Activated CD8-positive, alpha-beta T cell treated with anti-CD3 and anti-CD28 coated beads, Interleukin-2, amount 10 ng/mL, durations not matched to agents 7 days and 5 days (primary cell): ENCODE measurements around the gene CREB3L2. TPM values are rescaled to one million over a fixed set of nuclear protein-coding genes. Genes with fewer than 3 reads are reported as not detected.
"Not testable (repeated sequence)": the region's sequence is repeated elsewhere in the genome, so short reads cannot be mapped to it uniquely, and the experiment has no call there.

ENCODE experiments used
- ATAC-seq: fragments of 150-1000 bp; cut with Tn5 transposase; one replicate; pipeline ENCODE4 v1.10.0; 2021; ENCODE audit warnings: moderate library complexity
- CTCF ChIA-PET: fragments of 350-600 bp; sonication (Branson Sonifier 250); formaldehyde crosslinking; loops from one replicate; lab custom pipeline; 2021; ENCODE audit warnings: antibody characterized with exemption; lab: Charles Lee
- POLR2A ChIA-PET: fragments of 350-600 bp; sonication (Branson Sonifier 250); formaldehyde crosslinking; loops from one replicate; lab custom pipeline; 2021; ENCODE audit warnings: antibody characterized with exemption; lab: Charles Lee
- DNase-seq: peaks from one replicate; pipeline ENCODE4 v3.0.0-alpha.2; 2020
- H3K27ac Mint-ChIP-seq: one replicate; pipeline ENCODE4 v1.8.0; 2021; ENCODE audit warnings: mild to moderate bottlenecking, mixed read lengths
- H3K27me3 Mint-ChIP-seq: one replicate; pipeline ENCODE4 v1.8.0; 2021; ENCODE audit warnings: low read depth, mixed read lengths
- H3K36me3 Mint-ChIP-seq: one replicate; pipeline ENCODE4 v1.8.0; 2021; ENCODE audit warnings: low read depth, mixed read lengths
- H3K4me1 Mint-ChIP-seq: one replicate; pipeline ENCODE4 v1.8.0; 2021; ENCODE audit warnings: low read depth, mixed read lengths
- H3K4me3 Mint-ChIP-seq: one replicate; pipeline ENCODE4 v1.8.0; 2021; ENCODE audit warnings: mild to moderate bottlenecking, mixed read lengths
- H3K9me3 Mint-ChIP-seq: one replicate; pipeline ENCODE4 v1.8.0; 2022; ENCODE audit warnings: mixed read lengths; ENCODE audit not compliant: insufficient read depth
- total RNA-seq, 2 experiments: library from RNA; stranded (reverse); gene quantifications; one replicate each; pipeline ENCODE4 v1.2.3, GENCODE V29; 2021

Gene CREB3L2
- total RNA-seq, 2 experiments from 2014 or later, result 24.7 to 25.9 TPM

GRCh38 chr7:138029126-138029525 is 27.2 kb upstream of the CREB3L2 start:
- POLR2A ChIA-PET, result no interaction called here
- CTCF ChIA-PET, result no interaction called here
- Mint-ChIP-seq H3K4me3 (no peak overlapping the region), H3K27me3 (peaks cover 3% of the 10 kb centered on the region), H3K36me3 (peaks cover 4% of the 10 kb centered on the region), H3K4me1 (peaks cover 3% of the 10 kb centered on the region), H3K27ac (no peak overlapping the region), H3K9me3 (peaks cover 5% of the 10 kb centered on the region)
- DNase-seq, result no peak
- ATAC-seq, result no peak

GRCh38 chr7:138027100-138027499 is 25.2 kb upstream of the CREB3L2 start:
- POLR2A ChIA-PET, result no interaction called here
- ATAC-seq (no peak), DNase-seq (no peak)
- H3K36me3 Mint-ChIP-seq, result peaks cover 6% of the 10 kb centered on the region
- H3K27ac Mint-ChIP-seq, result no peak overlapping the region
- H3K4me3 Mint-ChIP-seq, result no peak overlapping the region
- no peaks in the 10 kb centered on the region for H3K27me3 Mint-ChIP-seq
- peaks cover 14% of the 10 kb centered on the region for H3K4me1 Mint-ChIP-seq
- H3K9me3 Mint-ChIP-seq, result peaks cover 5% of the 10 kb centered on the region
- CTCF ChIA-PET, result no interaction called here

GRCh38 chr7:138025215-138026186 is 23.6 kb upstream of the CREB3L2 start:
- DNase-seq, result no peak
- Mint-ChIP-seq H3K4me1 (peaks cover 16% of the 10 kb centered on the region), H3K4me3 (no peak overlapping the region), H3K27me3 (no peaks in the 10 kb centered on the region), H3K9me3 (peaks cover 5% of the 10 kb centered on the region), H3K27ac (no peak overlapping the region), H3K36me3 (peaks cover 6% of the 10 kb centered on the region)
- POLR2A ChIA-PET, result no interaction called here
- CTCF ChIA-PET, result interaction anchor here (1.5 kb wide), 1 partner anchor 121 kb away, joined by 7 read pairs; no protein-coding TSS in a partner anchor
- no peak for ATAC-seq

GRCh38 chr7:138024765-138025164 is 22.9 kb upstream of the CREB3L2 start:
- ATAC-seq (no peak), DNase-seq (no peak)
- ChIA-PET POLR2A (no interaction called here), CTCF (interaction anchor here (1.4 to 2.5 kb wide), 3 partner anchors 22 to 368 kb away, joined by 4 to 18 read pairs (median 7); partner anchors contain the start of gene CREB3L2)
- Mint-ChIP-seq H3K4me1 (peaks cover 16% of the 10 kb centered on the region), H3K4me3 (no peak overlapping the region), H3K27me3 (no peaks in the 10 kb centered on the region), H3K9me3 (peaks cover 5% of the 10 kb centered on the region), H3K36me3 (peaks cover 6% of the 10 kb centered on the region), H3K27ac (no peak overlapping the region)

GRCh38 chr7:138024343-138024691 is 22.4 kb upstream of the CREB3L2 start:
- peaks cover 5% of the 10 kb centered on the region for H3K9me3 Mint-ChIP-seq
- peaks cover 6% of the 10 kb centered on the region for H3K36me3 Mint-ChIP-seq
- no peaks in the 10 kb centered on the region for H3K27me3 Mint-ChIP-seq
- ChIA-PET POLR2A (no interaction called here), CTCF (interaction anchor here (1.4 to 2.8 kb wide), 4 partner anchors 15 to 368 kb away, joined by 4 to 18 read pairs (median 11); partner anchors contain the start of gene CREB3L2)
- H3K4me1 Mint-ChIP-seq, result peaks cover 16% of the 10 kb centered on the region
- ATAC-seq (no peak), DNase-seq (no peak)
- H3K4me3 Mint-ChIP-seq, result no peak overlapping the region
- peak overlapping the region; percentile 81 for H3K27ac Mint-ChIP-seq

- H3K36me3 Mint-ChIP-seq, result peaks cover 6% of the 10 kb centered on the region
- ChIA-PET CTCF (interaction anchor here (1.4 to 2.8 kb wide), 4 partner anchors 15 to 367 kb away, joined by 4 to 18 read pairs (median 11); partner anchors contain the start of gene CREB3L2), POLR2A (interaction anchor here (0.7 kb wide), 1 partner anchor 8 kb away, joined by 3 read pairs; no protein-coding TSS in a partner anchor)
- peaks cover 5% of the 10 kb centered on the region for H3K9me3 Mint-ChIP-seq
- DNase-seq (no peak), ATAC-seq (peak; percentile 68)
- peak overlapping the region; percentile 81 for H3K27ac Mint-ChIP-seq
- no peak overlapping the region for H3K4me3 Mint-ChIP-seq
- H3K27me3 Mint-ChIP-seq, result no peaks in the 10 kb centered on the region
- H3K4me1 Mint-ChIP-seq, result peaks cover 16% of the 10 kb centered on the region
Measured at GRCh38 chr7:138023618-138024342, 21.9 kb upstream of the CREB3L2 start.

- DNase-seq (no peak), ATAC-seq (no peak)
- peaks cover 16% of the 10 kb centered on the region for H3K4me1 Mint-ChIP-seq
- H3K27me3 Mint-ChIP-seq, result no peaks in the 10 kb centered on the region
- ChIA-PET POLR2A (no interaction called here), CTCF (interaction anchor here (1.1 to 2.8 kb wide), 2 partner anchors 13 to 122 kb away, joined by 3 to 15 read pairs; no protein-coding TSS in a partner anchor)
- H3K9me3 Mint-ChIP-seq, result peaks cover 5% of the 10 kb centered on the region
- H3K36me3 Mint-ChIP-seq, result peaks cover 6% of the 10 kb centered on the region
- H3K27ac Mint-ChIP-seq, result no peak overlapping the region
- H3K4me3 Mint-ChIP-seq, result no peak overlapping the region
Measured at GRCh38 chr7:138021889-138022288, 20.0 kb upstream of the CREB3L2 start.

- H3K9me3 Mint-ChIP-seq, result no peaks in the 10 kb centered on the region
- DNase-seq, result no peak
- ChIA-PET POLR2A (no interaction called here), CTCF (interaction anchor here (1.2 to 5.6 kb wide), 4 partner anchors 9 to 118 kb away, joined by 3 to 31 read pairs (median 6); partner anchors contain the start of gene CREB3L2)
- H3K27ac Mint-ChIP-seq, result no peak overlapping the region
- H3K4me3 Mint-ChIP-seq, result no peak overlapping the region
- ATAC-seq, result no peak
- no peaks in the 10 kb centered on the region for H3K36me3 Mint-ChIP-seq
- H3K4me1 Mint-ChIP-seq, result peaks cover 7% of the 10 kb centered on the region
- H3K27me3 Mint-ChIP-seq, result peaks cover 3% of the 10 kb centered on the region
Measured at GRCh38 chr7:138017992-138018391, 16.1 kb upstream of the CREB3L2 start.

GRCh38 chr7:138015096-138015495 is 13.2 kb upstream of the CREB3L2 start:
- DNase-seq (no peak), ATAC-seq (no peak)
- Mint-ChIP-seq H3K4me1 (no peaks in the 10 kb centered on the region), H3K27ac (no peak overlapping the region), H3K9me3 (no peaks in the 10 kb centered on the region), H3K36me3 (no peaks in the 10 kb centered on the region), H3K27me3 (peaks cover 5% of the 10 kb centered on the region), H3K4me3 (no peak overlapping the region)
- ChIA-PET CTCF (interaction anchor here (0.7 to 5.6 kb wide), 6 partner anchors 12 to 724 kb away, joined by 3 to 31 read pairs (median 6); partner anchors contain the start of gene CREB3L2), POLR2A (no interaction called here)

- Mint-ChIP-seq H3K27me3 (peaks cover 7% of the 10 kb centered on the region), H3K9me3 (no peaks in the 10 kb centered on the region), H3K27ac (no peak overlapping the region), H3K4me3 (no peak overlapping the region), H3K4me1 (no peaks in the 10 kb centered on the region), H3K36me3 (no peaks in the 10 kb centered on the region)
- DNase-seq (no peak), ATAC-seq (no peak)
- POLR2A ChIA-PET, result no interaction called here
- CTCF ChIA-PET, result interaction anchor here (0.7 to 5.6 kb wide), 6 partner anchors 12 to 724 kb away, joined by 3 to 31 read pairs (median 6); partner anchors contain the start of gene CREB3L2
Measured at GRCh38 chr7:138014686-138015085, 12.8 kb upstream of the CREB3L2 start.

GRCh38 chr7:138014201-138014600 is 12.3 kb upstream of the CREB3L2 start:
- POLR2A ChIA-PET, H3K27me3 Mint-ChIP-seq, H3K4me3 Mint-ChIP-seq, DNase-seq, H3K36me3 Mint-ChIP-seq, H3K4me1 Mint-ChIP-seq, ATAC-seq, H3K9me3 Mint-ChIP-seq, H3K27ac Mint-ChIP-seq: not testable (repeated sequence)
- CTCF ChIA-PET, result interaction anchor here (0.9 to 5.6 kb wide), 5 partner anchors 11 to 115 kb away, joined by 3 to 31 read pairs (median 4); partner anchors contain the start of gene CREB3L2
